GM19193 (cell line): Measurements from ENCODE around the gene CARD10.

Source experiments
- POLR2A ChIP-seq: IDR thresholded peaks from 4 replicates; pipeline ENCODE4 v1.6.1; 2011; ENCODE audit not compliant: insufficient read depth, insufficient read length; ENCODE audit errors: extremely low read depth

CARD10 gene

GRCh38 chr22:37519268-37520195 is at the start of gene CARD10:
Gene CARD10, minus strand, starts transcription at chr22:37519415. Its CDS starts 215 bp downstream, at chr22:37519200.
- TF ChIP-seq POLR2A, result no peak

DNA sequence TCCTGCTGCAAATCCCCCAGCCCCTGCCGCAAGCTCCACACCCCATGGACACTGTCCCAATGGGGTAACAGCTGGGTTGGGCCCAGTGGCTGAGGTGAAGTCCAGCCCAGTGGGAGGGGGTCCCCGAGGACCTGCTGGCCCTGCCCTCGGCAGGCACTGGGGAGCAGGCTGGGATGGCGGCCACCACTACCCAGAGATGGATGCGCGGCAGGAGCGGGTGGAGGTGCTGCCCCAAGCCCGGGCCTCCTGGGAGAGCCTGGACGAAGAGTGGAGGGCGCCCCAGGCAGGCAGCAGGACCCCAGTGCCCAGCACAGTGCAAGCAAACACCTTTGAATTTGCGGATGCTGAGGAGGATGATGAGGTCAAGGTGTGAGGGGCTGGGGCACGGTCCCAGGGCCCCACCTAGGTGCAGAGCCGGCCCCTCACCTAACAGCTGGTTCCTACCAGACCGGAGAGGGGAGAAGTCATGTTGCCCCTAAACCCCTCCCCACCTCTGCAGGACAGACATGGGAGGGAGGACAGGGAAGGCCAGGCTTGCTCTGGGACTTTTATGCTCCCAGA is 49.3 kb upstream of the CARD10 start:
- TF ChIP-seq POLR2A, result no peak

DNA sequence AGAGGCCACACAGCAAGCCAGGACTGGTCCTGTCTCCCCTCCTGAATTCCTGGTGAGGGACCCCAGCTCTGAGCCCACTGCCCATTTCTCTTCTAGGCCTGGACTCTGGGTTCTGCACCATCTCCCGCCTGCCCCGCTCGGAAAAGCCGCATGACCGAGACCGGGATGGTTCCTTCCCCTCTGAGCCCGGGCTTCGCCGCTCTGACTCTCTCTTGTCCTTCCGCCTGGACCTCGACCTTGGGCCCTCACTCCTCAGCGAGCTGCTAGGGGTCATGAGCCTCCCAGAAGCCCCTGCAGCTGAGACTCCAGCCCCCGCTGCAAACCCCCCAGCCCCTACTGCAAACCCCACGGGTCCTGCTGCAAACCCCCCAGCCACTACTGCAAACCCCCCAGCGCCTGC is 48.8 kb upstream of the CARD10 start:
- TF ChIP-seq POLR2A, result no peak

DNA sequence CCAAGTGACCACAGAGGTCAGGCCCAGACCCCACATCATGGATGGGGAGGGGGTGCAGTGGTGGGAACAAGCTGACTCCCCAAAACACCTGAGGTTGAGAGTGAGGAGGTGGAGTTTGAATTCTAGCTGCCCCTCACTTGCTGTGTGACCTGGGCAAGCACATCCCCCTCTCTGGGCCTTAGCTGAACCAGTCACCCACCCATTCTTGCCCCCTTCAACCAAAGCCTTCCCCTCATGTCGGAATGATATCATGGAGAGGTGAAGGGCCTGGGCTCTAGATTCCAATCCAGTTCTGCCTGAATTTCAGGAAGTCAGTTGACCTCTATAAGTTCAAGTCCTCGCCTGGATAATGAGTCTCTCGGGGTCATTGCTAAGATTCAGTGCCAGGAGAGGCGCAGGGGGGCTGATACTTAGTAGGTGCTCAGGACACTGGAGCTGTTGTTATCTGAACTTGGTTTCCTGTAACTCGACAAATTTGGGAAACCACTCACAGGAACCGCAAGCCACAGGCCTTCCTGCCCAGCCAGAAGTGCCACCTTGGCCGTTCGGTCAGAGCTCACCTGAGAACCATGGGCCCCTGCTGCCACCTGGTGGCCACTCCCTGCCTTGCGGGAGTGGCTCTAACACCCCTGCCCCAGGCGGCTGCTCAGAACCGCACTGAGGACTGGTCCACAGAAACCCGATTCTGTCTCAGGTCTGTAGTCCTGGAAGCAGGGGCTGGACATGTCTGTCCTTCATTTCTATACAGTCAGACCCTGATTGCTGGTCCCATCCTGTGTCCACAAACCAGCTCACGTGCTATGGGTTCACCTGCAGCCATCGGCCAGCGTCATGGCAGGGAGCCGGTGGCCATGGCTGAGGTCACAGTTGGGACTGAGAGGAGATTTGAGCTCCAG is 47.9 kb upstream of the CARD10 start:
- TF ChIP-seq POLR2A, result no peak

GRCh38 chr22:37566329-37566837 is 47.2 kb upstream of the CARD10 start:
- no peak for TF ChIP-seq POLR2A

DNA sequence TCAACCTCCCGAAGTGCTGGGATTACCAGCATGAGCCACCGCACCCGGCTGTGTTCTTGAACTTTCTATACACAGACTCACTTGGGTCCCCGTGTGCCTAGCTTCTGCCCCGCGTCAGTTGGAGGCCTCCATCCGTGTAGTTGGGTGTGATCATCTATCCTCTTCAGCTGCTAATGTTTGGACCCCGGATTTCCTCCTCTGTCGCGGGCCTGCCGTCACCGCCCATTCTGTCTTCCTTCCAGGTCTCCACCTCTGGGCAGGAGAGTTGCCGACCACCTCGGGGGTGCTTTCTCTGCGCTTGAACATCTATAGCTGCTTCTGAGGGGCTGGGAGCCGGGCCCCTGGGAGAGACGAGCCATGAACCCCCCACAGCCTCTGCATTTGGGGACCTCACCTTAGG is 46.6 kb upstream of the CARD10 start:
- no peak for TF ChIP-seq POLR2A

DNA sequence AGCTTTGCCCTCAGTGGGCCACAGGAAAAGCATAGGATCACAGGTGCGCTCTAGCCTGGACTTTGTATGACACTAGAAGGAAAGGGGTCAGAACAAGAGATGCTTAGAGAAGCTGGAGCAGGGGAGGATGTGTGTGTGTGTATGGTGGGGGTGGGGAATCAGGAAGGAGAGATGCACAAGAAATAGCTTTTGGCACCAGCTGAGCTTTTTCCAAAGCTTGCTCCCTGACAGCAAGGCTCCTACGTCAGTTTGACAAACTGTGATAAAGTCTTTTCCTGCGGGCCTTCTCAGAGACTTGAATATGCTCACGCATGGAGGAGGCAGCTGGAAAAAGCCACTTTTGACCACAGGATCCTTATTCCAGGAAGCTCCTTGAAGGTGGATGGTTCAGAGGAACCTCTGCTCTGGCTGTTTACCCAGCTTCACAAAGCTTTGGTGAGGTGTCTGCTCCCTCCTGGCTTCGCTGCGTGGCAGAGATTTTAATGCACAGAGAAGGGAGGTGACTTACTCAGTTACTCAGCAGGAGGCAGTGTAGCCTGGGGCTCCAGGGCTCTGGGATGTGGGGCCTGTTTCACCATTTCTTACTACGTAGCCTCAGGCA is 45.0 kb upstream of the CARD10 start:
- no peak for TF ChIP-seq POLR2A

GRCh38 chr22:37563153-37564081 is 44.2 kb upstream of the CARD10 start:
- TF ChIP-seq POLR2A, result no peak

- no peak for TF ChIP-seq POLR2A
Measured at GRCh38 chr22:37562049-37562875, 43.0 kb upstream of the CARD10 start.

DNA sequence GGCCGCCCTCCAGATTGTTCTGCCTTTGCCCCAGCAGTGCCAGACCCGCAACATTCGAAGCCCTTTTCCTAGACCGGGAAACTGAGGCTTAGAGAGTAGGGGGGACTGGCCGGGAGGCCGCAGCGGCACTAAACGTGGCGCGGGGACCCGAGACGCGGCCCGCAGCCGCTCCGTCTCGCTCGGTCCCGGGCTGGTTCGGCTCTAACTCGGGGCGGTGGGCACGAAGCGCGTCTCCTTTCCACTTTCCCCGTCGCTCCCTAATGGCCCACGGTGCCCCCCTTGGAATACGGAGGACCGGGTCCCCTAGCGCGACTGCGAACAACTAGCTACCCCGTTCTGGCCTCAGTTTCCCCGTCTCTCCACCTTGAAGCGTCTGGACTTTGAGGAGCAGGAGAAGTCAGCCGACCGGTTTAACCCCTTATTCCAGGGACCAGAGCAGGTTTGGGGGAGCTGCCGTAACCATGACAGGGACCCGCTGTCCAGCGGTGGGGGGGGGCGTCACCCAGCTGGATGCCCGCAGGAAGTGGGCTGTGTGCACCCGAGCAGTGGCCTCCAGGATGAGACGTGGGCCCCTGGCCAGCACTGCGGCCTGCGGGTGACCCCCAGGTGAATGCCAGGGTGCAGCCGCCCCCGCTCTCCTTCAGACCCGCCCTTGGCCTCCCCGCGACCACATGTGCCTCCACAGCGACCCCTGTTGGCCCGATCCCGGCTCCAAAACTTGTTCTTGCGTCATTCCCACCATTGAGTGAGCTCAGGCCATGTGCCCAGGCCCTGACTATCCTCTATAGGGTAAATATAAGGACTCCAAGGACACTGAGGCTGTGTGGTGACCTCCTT is 42.2 kb upstream of the CARD10 start:
- TF ChIP-seq POLR2A, result no peak

DNA sequence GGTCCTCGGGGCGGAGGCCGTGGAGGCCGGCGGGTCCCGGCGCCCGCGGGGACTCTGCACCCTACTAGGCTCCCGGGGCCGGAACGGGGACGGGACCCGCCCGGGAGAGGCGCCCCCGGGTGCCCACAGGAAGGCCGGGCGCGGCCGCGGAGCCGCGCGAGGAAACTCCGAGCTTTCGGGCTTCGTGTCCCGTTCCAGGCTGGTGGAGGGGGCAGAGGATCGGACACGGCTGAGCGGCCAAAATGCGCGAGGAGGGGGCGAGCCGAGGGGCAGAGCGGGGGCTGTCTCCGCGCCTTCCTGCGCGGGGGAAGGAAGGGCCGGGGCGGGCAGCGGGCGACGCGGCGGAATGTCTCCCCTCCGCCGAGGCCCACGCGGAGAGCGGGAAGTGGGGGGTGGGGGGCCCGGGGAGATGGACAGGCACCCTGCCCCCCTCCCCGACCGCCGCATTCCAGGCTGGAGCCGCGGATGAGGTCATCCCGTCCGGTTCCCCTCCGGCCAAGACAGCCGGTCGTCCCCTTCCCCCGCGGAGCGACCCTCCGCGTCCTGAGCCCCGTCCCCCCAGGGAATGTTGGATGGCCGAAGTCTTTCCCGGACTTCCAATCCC is 41.5 kb upstream of the CARD10 start:
- no peak for TF ChIP-seq POLR2A
